K562 (cell line): ENCODE data around the gene FAM219A. TPM values are rescaled to one million over a fixed set of nuclear protein-coding genes. Genes with fewer than 3 reads are reported as not detected.
"Not testable (repeated sequence)": the region's sequence is repeated elsewhere in the genome, so short reads cannot be mapped to it uniquely, and the experiment has no call there.

Source experiments
- ATAC-seq: fragments of 200-7000 bp; cut with Tn5 transposase; 3 replicates; pipeline ENCODE4 v1.9.1; 2020; ENCODE audit warnings: moderate library complexity
- BruUV-seq: library from RNA; stranded (reverse); fragments of 400-500 nt; replicated peaks from 2 replicates; lab custom pipeline; 2021; lab: Mats Ljungman, UMichigan
- CTCF ChIA-PET: fragments of 300-600 bp; formaldehyde crosslinking; extraction: SDS; loops from one replicate; lab custom pipeline; 2021; ENCODE audit warnings: low intra/inter-chr PET ratio; lab: Yijun Ruan, JAX
- POLR2A ChIA-PET: fragments of 300-600, 350-650 bp; sonication (Branson Sonifier 250); formaldehyde crosslinking; extraction: SDS; loops from one replicate; lab custom pipeline; 2021; ENCODE audit warnings: antibody characterized with exemption, inconsistent platforms; lab: Yijun Ruan, JAX
- DNase-seq, 4 experiments: peaks; one replicate each; pipeline versions ENCODE4 v3.0.0 to v3.0.0-alpha.2; 2011 to 2018; ENCODE audit warnings: low spot score in 3 of 4, mixed read lengths in 3 of 4; ENCODE audit errors: extremely low read depth in 1 of 4
- FAIRE-seq: peaks from 2 replicates; lab custom pipeline; 2011; peaks lifted over from hg19 to GRCh38; lab: Jason Lieb, UNC
- H2AFZ ChIP-seq: 2 replicates; pipeline ENCODE4 v1.6.0; 2011; ENCODE audit warnings: low read depth, low read length, control low read depth, inconsistent platforms
- H3K27ac ChIP-seq: fragments of 200-600 bp; 3 replicates; pipeline ENCODE4 v1.8.0; 2011; ENCODE audit warnings: low read depth, mild to moderate bottlenecking, control low read depth, inconsistent platforms, low read length, moderate library complexity, mixed read lengths; ENCODE audit errors: extremely low read depth
- H3K27me3 ChIP-seq, 2 experiments: fragments of 300-600 bp in 1 of 2; 2 replicates in 1 of 2; 3 replicates in 1 of 2; pipeline versions ENCODE4 v1.6.0 to v1.8.0; 2011; ENCODE audit warnings: inconsistent platforms in 2 of 2, low read length in 2 of 2, mild to moderate bottlenecking in 1 of 2, mixed read lengths in 1 of 2, moderate library complexity in 1 of 2; ENCODE audit not compliant: control insufficient read depth in 2 of 2, insufficient read depth in 2 of 2
- H3K36me3 ChIP-seq: fragments of 300-600 bp; 3 replicates; pipeline ENCODE4 v1.8.0; 2011; ENCODE audit warnings: mild to moderate bottlenecking, low read length, inconsistent platforms; ENCODE audit not compliant: control insufficient read depth, insufficient read depth
- H3K4me1 ChIP-seq, 2 experiments: fragments of 200-600 bp in 1 of 2; replicated peaks in 1 of 2; 2 replicates in 1 of 2; 3 replicates in 1 of 2; pipeline versions ENCODE4 v1.5.1 to v1.8.0; 2011; ENCODE audit warnings: inconsistent platforms in 2 of 2, low read length in 2 of 2, mild to moderate bottlenecking in 1 of 2, mixed read lengths in 1 of 2, moderate library complexity in 1 of 2; ENCODE audit not compliant: control insufficient read depth in 2 of 2, insufficient read depth in 2 of 2
- H3K4me2 ChIP-seq: 2 replicates; pipeline ENCODE4 v1.6.1; 2011; ENCODE audit warnings: low read length, control low read depth, inconsistent platforms, mixed read lengths; ENCODE audit not compliant: insufficient read depth
- H3K4me3 ChIP-seq: fragments of 200-600 bp; sonication (generic), shearing (Covaris generic); 2 replicates; pipeline ENCODE4 v1.5.1; 2016; ENCODE audit warnings: control low read depth, inconsistent platforms
- H3K79me2 ChIP-seq: fragments of 200-600 bp; 3 replicates; pipeline ENCODE4 v1.8.0; 2011; ENCODE audit warnings: low read length, inconsistent platforms; ENCODE audit not compliant: control insufficient read depth, insufficient read depth
- H3K9ac ChIP-seq, 2 experiments: 2 replicates each; pipeline versions ENCODE4 v1.6.0 to v1.6.1; 2011; ENCODE audit warnings: low read depth in 2 of 2, low read length in 2 of 2, control low read depth in 1 of 2, inconsistent platforms in 1 of 2, mild to moderate bottlenecking in 1 of 2, mixed read lengths in 1 of 2; ENCODE audit not compliant: insufficient read depth in 1 of 2
- H3K9me1 ChIP-seq: one replicate; pipeline ENCODE4 v1.6.0; 2011; ENCODE audit warnings: inconsistent platforms, mild to moderate bottlenecking, low read length, moderate library complexity; ENCODE audit not compliant: control insufficient read depth, insufficient read depth
- H3K9me3 ChIP-seq: replicated peaks from 2 replicates; pipeline ENCODE4 v1.5.1; 2011; ENCODE audit warnings: low read depth, low read length, inconsistent platforms; ENCODE audit not compliant: control insufficient read depth, insufficient read depth
- H4K20me1 ChIP-seq: replicated peaks from 2 replicates; pipeline ENCODE4 v1.6.1; 2011; ENCODE audit warnings: low read length, inconsistent platforms, mixed read lengths; ENCODE audit not compliant: control insufficient read depth, insufficient read depth
- ATF6 ChIP-seq: sonication (generic); formaldehyde crosslinking; IDR thresholded peaks from 2 replicates; pipeline ENCODE4 v1.4.0; 2020; ENCODE audit warnings: mild to moderate bottlenecking, missing genetic modification reagents
- ETS2 ChIP-seq: IDR thresholded peaks from 2 replicates; pipeline ENCODE4 v1.6.1; 2016; ENCODE audit warnings: borderline replicate concordance, missing genetic modification characterization, mild to moderate bottlenecking, moderate library complexity, missing compliant biosample characterization; ENCODE audit not compliant: poor library complexity, severe bottlenecking
- FOXP1 ChIP-seq: sonication (generic); formaldehyde crosslinking; IDR thresholded peaks from 2 replicates; pipeline ENCODE4 v1.8.0; 2022; ENCODE audit warnings: mild to moderate bottlenecking, missing genetic modification reagents
- IRF2 ChIP-seq: sonication (generic); formaldehyde crosslinking; IDR thresholded peaks from 2 replicates; pipeline ENCODE4 v1.8.1; 2022; ENCODE audit warnings: mild to moderate bottlenecking, missing genetic modification reagents
- MBD1 ChIP-seq: fragments of 250-450 bp; sonication (Bioruptor Pico); IDR thresholded peaks from 2 replicates; pipeline ENCODE4 v1.8.0; 2022; ENCODE audit warnings: inconsistent platforms
- SMARCA4 ChIP-seq: fragments of 450-650 bp; IDR thresholded peaks from 2 replicates; pipeline ENCODE4 v1.6.1; 2016
- ZFP36 ChIP-seq: fragments of 150-350 bp; IDR thresholded peaks from 2 replicates; pipeline ENCODE4 v1.6.1; 2018; ENCODE audit warnings: low read length, low read depth; ENCODE audit not compliant: partially characterized antibody
- ZNF77 ChIP-seq: fragments of 250-450 bp; sonication (Bioruptor Pico); IDR thresholded peaks from 2 replicates; pipeline ENCODE4 v1.5.0; 2020
- WGBS: fragments of 100-300 bp; shearing (Covaris generic); methylation state at CpG from one replicate; pipeline ENCODE4 v1.1.6; 2016; ENCODE audit warnings: low coverage, mixed read lengths; ENCODE audit not compliant: insufficient coverage; ENCODE audit errors: missing lambda C conversion rate; 5-methylcytosine and 5-hydroxymethylcytosine counted together
- in situ Hi-C: fragments of 300-500 bp; cut with MboI; formaldehyde crosslinking; loops from 4 replicates; pipeline ENCODE4 v1.15.0; 2018; ENCODE audit warnings: inconsistent platforms, mixed read lengths
- intact Hi-C: fragments of 100-400 bp; cut with micrococcal nuclease; formaldehyde crosslinking; loops from 2 replicates; pipeline ENCODE4 v1.14.2; 2022
- polyA plus RNA-seq, 8 experiments: library from polyadenylated mRNA; depleted of rRNA in 4 of 8; stranded (reverse) in 5 of 8; unstranded in 3 of 8; fragments of >200 nt; fragmentation: Nextera tagmentation in 2 of 8; fragmentation: Illumina TruSeq in 1 of 8; extraction: Ambion mirVana in 2 of 8; extraction: Trizol in 1 of 8; gene quantifications; 2 replicates each; pipeline versions ENCODE4 v1.2.1 to v1.2.3, GENCODE V29; 2011 to 2014; ENCODE audit warnings: inconsistent platforms in 1 of 8, missing spikeins in 1 of 8
- total RNA-seq, 7 experiments: library from RNA; depleted of rRNA in 6 of 7; stranded (reverse); fragments of >200 nt in 6 of 7; fragmentation: Illumina TruSeq in 2 of 7; extraction: Trizol in 2 of 7; gene quantifications; 2 replicates each; pipeline versions ENCODE4 v1.2.1 to v1.2.3, GENCODE V29; 2011 to 2021; ENCODE audit warnings: low replicate concordance in 1 of 7

Gene FAM219A
- total and polyA plus RNA-seq, 9 of the 15 experiments (the other 6 are each of a cell fraction or from before 2014, with no cell fraction given) = 0.63 to 8.6 (median 2.9) TPM

DNA sequence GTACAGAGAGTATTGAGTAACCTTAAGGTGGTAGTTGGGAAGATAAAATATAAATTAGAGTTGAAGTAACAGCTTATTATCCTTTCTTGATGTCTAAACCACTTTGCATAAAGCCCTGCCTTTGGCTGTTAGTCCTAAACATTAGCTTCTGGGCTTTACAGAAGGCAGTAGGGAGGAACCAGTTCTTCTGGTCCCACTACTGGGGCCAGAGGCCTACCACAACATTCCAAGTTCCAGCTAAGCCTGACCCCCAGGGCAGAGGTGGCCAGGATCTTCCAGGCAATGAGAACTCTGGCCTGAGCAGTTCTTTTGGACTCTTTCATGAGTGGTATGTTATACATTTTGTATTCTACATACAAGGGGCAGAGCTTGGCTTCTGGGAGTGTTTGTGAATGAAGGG lies 26.3 kb upstream of the FAM219A start (continued):
- TF ChIP-seq MBD1 (CRISPR knock-in tag) (no peak), ZFP36 (no peak), ZNF77 (CRISPR knock-in tag) (no peak), FOXP1 (CRISPR knock-in tag) (no peak), SMARCA4 (no peak), ATF6 (CRISPR knock-in tag) (no peak), ETS2 (no peak), IRF2 (CRISPR knock-in tag) (no peak)

DNA sequence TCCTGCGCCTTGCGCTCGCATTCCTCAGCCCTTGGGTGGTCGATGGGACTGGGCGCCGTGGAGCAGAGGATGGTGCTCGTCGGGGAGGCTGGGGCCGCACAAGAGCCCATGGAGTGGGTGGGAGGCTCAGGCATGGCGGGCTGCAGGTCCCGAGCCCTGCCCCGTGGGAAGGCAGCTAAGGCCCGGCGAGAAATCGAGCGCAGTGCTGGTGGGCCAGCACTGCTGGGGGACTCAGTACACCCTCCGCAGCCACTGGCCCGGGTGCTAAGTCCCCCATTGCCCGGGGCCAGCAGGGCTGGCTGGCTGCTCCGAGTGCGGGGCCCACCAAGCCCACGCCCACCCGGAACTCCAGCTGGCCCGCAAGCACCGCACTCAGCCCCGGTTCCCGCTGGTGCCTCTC lies 24.4 kb upstream of the FAM219A start:
- H3K79me2 ChIP-seq, H3K9me3 ChIP-seq, H3K9ac ChIP-seq, H3K27me3 ChIP-seq, H3K4me3 ChIP-seq, H2AFZ ChIP-seq, BruUV-seq, CTCF ChIA-PET, DNase-seq, H3K9me1 ChIP-seq, H3K36me3 ChIP-seq, POLR2A ChIA-PET, H3K27ac ChIP-seq, FAIRE-seq, H3K4me2 ChIP-seq, H4K20me1 ChIP-seq, ATAC-seq, in situ Hi-C loops, intact Hi-C loops, H3K4me1 ChIP-seq: not testable (repeated sequence)
- WGBS = 40% methylated on average over 7 of the region's 27 CpGs
